Superior temporal gyrus (tissue), 1 donor: Measurements from ENCODE around the gene SPRN.
"Not testable (repeated sequence)": the region's sequence is repeated elsewhere in the genome, so short reads cannot be mapped to it uniquely, and the experiment has no call there.

Source experiments
- DNase-seq: peaks from one replicate; pipeline ENCODE4 v3.0.0-alpha.2; 2016; ENCODE audit errors: extremely low spot score

The SPRN gene

DNA sequence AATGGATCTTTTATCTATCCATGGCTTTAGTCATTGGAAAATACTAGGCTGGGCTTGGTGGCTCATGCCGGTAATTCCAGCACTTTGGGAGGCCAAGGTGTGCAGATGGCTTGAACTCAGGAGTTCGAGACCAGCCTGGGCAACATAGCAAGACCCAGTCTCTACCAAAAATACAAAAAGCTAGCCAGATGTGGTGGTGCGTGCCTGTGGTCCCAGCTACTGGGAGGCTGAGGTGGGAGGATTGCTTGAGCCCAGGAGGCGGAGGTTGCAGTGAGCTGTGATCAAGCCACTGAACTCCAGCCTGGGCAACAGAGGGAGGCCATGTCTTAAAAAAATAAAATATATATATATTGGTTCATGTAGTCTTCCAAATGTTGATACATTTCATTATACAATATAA is 37.5 kb downstream of the SPRN start:
- DNase-seq = not testable (repeated sequence)

DNA sequence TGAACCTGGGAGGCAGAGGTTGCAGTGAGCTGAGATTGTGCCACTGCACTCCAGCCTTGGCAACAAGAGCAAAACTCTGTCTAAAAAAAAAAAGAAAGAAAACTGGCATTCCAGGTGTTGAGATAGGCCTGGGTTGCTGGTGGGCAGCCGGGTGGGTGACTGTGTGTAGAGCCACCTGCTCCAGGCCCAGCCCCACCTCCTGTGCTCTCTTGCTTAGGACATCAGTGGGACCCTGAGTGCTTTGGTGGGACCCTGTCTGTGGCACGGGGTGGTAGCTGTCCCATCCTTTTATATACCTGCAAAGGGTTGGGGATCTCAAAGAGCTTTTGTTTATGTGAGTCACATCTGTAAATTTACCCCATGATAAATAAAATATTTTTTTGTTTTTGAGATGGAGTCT is 39.2 kb downstream of the SPRN start:
- no peak for DNase-seq

GRCh38 chr10:133384071-133384470 is 40.4 kb downstream of the SPRN start:
- DNase-seq = no peak

DNA sequence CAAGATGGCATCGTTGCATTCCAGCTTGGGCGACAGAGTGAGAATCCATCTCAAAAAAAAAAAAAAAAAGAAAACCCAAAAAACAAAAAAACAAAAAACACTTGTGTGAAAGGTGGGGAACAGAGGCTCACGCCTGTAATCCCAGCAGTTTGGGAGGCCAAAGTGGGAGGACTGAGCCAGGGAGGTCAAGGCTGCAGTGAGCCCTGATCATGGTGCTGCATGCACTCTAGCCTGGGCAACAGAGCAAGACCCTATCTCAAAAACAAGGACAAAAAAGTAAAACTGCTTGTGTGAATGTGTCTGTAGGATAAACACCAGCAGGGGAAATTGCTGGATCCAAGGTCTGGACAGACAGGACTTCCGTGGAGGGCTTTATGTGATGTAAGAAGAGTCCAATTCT is 40.9 kb downstream of the SPRN start:
- DNase-seq = no peak

GRCh38 chr10:133381036-133381435 is 43.4 kb downstream of the SPRN start:
- DNase-seq = no peak

DNA sequence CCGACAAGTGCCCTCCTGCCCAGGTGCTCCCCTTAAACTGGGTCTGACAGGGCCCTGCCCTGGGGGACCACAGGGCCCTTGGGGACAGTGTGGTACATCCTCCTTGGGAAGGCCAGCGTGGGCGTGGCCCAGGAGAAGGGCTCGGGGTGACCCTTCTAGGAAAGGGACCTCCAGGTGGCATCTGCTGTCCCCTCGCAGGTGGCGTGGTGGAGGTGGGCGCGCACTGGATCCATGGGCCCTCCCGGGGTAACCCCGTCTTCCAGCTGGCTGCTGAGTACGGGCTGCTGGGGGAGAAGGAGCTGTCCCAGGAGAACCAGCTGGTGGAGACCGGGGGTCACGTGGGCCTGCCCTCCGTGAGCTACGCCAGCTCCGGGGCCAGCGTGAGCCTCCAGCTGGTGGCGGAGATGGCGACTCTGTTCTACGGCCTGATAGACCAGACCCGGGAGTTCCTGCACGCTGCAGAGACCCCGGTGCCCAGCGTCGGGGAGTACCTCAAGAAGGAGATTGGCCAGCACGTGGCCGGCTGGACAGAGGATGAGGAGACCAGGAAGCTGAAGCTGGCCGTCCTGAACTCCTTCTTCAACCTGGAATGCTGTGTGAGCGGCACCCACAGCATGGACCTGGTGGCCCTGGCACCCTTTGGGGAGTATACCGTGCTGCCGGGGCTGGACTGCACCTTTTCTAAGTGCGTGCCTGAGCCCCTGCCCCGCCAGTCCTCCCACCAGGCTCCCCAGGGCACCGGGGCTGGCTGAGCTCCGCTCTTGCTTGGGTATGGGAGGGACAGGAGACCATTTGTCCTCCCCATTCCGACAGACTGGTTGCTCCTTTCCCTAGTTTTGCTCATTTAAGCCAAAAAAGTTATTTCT is 44.4 kb downstream of the SPRN start:
- DNase-seq = peak; percentile 36

DNA sequence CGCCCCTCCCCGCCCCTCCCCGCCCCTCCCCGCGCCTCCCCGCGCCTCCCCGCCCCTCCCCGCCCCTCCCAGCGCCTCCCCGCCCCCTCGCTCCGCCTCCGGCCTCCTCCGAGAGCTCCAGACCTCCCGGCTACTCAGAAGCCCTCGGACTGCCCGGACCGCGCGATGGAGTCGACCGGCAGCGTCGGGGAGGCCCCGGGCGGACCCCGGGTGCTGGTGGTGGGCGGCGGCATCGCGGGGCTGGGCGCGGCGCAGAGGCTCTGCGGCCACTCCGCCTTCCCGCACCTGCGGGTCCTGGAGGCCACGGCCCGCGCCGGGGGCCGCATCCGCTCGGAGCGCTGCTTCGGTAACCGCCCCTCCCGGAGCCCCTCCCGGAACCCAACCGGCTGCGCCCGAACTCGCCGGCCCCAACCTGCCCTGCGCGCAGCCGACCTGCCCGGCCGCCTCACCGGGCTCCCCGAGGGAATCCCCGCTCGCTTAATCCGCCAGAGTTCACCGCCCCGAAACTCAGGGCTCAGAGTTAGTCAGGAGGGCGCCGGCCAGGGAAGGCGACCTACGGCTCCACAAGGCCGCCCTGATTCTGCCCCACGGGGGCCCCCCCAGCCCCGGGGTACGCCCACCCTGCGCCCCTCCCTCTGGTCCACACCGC is 45.1 kb downstream of the SPRN start, which contains the start of gene PAOX:
Gene PAOX (plus strand): TSS at position 111 of the 649 bp plus-strand sequence. CDS start 55 bp downstream, at position 166.
- peak; percentile 47 for DNase-seq

- peak; percentile 77 for DNase-seq
These were observed 46.0 kb downstream of the SPRN start for GRCh38 chr10:133378251-133379096.

DNA sequence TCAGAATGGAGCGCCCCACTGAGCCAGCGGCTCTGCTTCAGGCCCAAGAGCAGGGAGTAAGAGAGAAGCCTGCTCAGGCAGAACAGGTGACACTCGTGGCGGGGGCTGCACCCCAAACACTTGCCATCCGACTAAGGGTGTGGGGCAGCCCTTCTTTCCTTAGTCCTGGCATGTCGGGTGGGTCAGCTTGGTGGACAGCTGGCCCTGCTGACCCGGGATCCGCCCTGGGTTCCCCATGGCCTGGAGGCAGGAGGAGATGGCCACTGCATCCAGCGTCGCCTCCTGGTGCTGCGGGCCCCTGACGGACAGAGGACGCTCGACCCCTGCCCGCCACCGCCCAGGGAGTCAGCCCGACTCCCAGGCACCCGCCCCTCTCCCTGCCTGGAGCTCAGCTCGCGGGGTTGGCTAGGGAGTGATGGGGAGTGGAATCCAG is 46.6 kb downstream of the SPRN start:
- no peak for DNase-seq

GRCh38 chr10:133377025-133377817 is 47.2 kb downstream of the SPRN start:
- no peak for DNase-seq

- DNase-seq = not testable (repeated sequence)
These were observed 48.2 kb downstream of the SPRN start for GRCh38 chr10:133376183-133376582.

GRCh38 chr10:133375357-133376115 is 48.9 kb downstream of the SPRN start:
- peak; percentile 67 for DNase-seq

DNA sequence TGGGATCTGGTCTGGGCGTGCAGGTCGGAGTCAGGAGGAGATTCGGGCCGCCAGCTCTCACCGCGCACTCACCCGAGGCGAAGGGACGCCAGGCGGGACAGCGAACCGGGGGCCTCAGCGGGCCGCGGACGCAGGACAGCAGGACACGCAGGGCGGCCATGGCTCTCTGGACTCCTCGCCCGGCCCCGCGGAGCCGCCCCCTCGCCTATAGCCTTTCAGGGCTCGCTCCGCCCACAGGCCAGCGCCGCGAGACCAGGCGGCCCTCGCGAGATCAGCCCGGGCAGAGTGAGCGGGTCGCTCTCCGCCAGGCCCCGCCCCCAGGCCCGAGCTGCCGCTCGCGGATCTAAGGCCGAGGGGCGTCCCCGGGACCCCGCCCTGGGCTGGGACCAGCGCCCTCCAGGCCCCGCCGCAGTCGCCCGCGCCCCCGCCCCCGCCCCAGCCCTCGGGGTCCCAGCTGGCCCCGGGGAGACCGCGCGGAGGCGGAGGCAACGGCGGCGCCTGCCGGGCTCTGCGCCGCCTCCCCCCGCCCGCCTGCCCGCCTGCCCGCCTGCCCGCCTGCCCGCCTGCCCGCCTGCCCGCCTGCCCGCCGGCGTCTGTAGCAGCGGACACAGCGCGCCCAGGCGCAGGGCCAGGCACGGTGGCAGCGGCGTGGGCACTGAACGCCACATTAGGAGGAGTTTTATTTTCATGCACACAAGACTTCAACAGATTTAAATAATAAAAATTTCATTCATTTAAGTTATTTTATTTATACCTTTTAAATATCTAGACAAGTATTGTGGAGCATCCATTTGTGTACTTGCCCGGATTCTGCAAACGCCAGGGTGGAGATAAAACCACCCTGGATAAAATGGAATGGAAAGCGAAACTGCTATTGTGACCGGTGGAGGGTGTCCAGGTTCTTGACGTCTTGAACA is 51.0 kb downstream of the SPRN start, which contains the start of gene ECHS1:
Gene ECHS1 (minus strand): TSS at position 181 of the 917 bp plus-strand sequence. CDS start 21 bp downstream, at position 160.
- DNase-seq = peak; percentile 91

GRCh38 chr10:133372507-133372906 is 51.9 kb downstream of the SPRN start:
- DNase-seq = no peak
